ENCODE measurements around the gene ARID1B. TPM values are rescaled to one million over a fixed set of nuclear protein-coding genes. Genes with fewer than 3 reads are reported as not detected.

Gene ARID1B
- total and polyA plus RNA-seq, 4 donors, result 7.0 to 49.0 (median 24.2) TPM

DNA sequence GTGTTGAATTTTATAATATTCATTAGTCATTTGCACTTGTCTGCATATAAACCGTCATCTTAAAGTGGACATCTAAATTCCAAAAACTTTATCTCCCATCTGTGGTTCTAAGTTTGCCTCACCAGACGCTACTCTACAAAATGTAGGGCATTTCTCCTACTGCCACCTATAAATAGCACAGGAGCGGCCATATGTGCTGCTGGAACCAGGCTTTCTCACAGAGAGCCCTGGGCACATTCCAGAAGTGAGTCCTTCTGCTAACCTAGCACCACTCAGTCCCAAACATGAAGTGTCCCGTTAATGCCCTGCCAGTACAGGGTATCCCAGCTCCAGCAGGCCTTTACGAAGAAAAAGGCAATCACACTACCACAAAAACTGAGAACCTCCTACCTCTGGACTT is 392.5 kb downstream of the ARID1B start:
- no peak for TF ChIP-seq YY1 (IDR thresholded peaks at IDR 0.05)
- Histone ChIP-seq H3K9ac (ENCODE audit: low read depth in 1 of 2, low read length in 2 of 2) (no peak overlapping the region), H3K4me1 (ENCODE audit: control insufficient read depth in 4 of 4, insufficient read depth in 4 of 4, low read length in 3 of 4) (no peaks in the 10 kb centered on the region), H3K27me3 (ENCODE audit: control insufficient read depth in 4 of 4, insufficient read depth in 4 of 4, low read length in 3 of 4) (no peaks in the 10 kb centered on the region), H3K9me3 (ENCODE audit: control insufficient read depth in 4 of 4, low read length in 3 of 4) (no peaks in the 10 kb centered on the region), H3K27ac (ENCODE audit: low read depth in 1 of 2, low read length in 2 of 2) (no peak overlapping the region), H3K36me3 (ENCODE audit: control insufficient read depth in 4 of 4, insufficient read depth in 3 of 4, low read depth in 1 of 4, low read length in 3 of 4) (peaks cover 7 to 23% (median 14%) of the 10 kb centered on the region in 4 donors), H3K4me3 (ENCODE audit: low read depth in 1 of 3, low read length in 3 of 3) (no peak overlapping the region)
- no peak for DNase-seq (ENCODE audit: low spot score)
- WGBS, result 91% methylated on average over 5 of the region's 5 CpGs

GRCh38 chr6:157170535-157170934 is 393.4 kb downstream of the ARID1B start:
- Histone ChIP-seq H3K27ac (ENCODE audit: low read depth in 1 of 2, low read length in 2 of 2) (no peak overlapping the region), H3K9me3 (ENCODE audit: control insufficient read depth in 4 of 4, low read length in 3 of 4) (no peaks in the 10 kb centered on the region), H3K4me1 (ENCODE audit: control insufficient read depth in 4 of 4, insufficient read depth in 4 of 4, low read length in 3 of 4) (no peaks in the 10 kb centered on the region), H3K27me3 (ENCODE audit: control insufficient read depth in 4 of 4, insufficient read depth in 4 of 4, low read length in 3 of 4) (no peaks in the 10 kb centered on the region), H3K4me3 (ENCODE audit: low read depth in 1 of 3, low read length in 3 of 3) (no peak overlapping the region), H3K36me3 (ENCODE audit: control insufficient read depth in 4 of 4, insufficient read depth in 3 of 4, low read depth in 1 of 4, low read length in 3 of 4) (peaks cover 7 to 23% (median 14%) of the 10 kb centered on the region in 4 donors), H3K9ac (ENCODE audit: low read depth in 1 of 2, low read length in 2 of 2) (no peak overlapping the region)
- no peak for TF ChIP-seq HNF4G (IDR thresholded peaks at IDR 0.05)
- no peak for TF ChIP-seq RAD21 (IDR thresholded peaks at IDR 0.05)
- TF ChIP-seq, protein P1, sequence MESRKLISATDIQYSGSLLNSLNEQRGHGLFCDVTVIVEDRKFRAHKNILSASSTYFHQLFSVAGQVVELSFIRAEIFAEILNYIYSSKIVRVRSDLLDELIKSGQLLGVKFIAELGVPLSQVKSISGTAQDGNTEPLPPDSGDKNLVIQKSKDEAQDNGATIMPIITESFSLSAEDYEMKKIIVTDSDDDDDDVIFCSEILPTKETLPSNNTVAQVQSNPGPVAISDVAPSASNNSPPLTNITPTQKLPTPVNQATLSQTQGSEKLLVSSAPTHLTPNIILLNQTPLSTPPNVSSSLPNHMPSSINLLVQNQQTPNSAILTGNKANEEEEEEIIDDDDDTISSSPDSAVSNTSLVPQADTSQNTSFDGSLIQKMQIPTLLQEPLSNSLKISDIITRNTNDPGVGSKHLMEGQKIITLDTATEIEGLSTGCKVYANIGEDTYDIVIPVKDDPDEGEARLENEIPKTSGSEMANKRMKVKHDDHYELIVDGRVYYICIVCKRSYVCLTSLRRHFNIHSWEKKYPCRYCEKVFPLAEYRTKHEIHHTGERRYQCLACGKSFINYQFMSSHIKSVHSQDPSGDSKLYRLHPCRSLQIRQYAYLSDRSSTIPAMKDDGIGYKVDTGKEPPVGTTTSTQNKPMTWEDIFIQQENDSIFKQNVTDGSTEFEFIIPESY (IDR thresholded peaks at IDR 0.05), result no peak
- TF ChIP-seq EGR1 (IDR thresholded peaks at IDR 0.05; ENCODE audit: low read depth in 2 of 2), result no peak
- TF ChIP-seq NR2F2 (IDR thresholded peaks at IDR 0.05), result no peak
- no peak for TF ChIP-seq FOXA2 (IDR thresholded peaks at IDR 0.05)
- TF ChIP-seq MAX (IDR thresholded peaks at IDR 0.05), result no peak
- DNase-seq (ENCODE audit: low spot score), result no peak
- WGBS, result 97% methylated on average over 9 of the region's 9 CpGs

DNA sequence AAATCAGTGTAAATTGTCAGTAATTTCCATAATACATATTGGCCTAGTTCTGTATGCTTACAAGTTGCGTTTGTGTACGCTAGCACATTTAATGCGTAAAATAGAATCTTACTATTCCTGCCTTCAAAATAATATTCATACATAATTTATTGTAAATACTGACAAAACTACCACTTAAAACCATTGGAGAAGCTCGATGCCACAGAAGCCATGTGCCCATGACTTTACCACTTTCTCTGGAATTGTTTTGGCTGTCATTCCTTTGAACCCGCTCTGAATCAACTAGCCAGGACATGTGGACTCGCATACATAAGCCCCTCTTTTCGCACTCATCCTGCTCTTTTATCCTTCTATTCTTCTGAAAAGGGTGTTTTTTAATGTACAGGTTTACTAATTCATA is 394.6 kb downstream of the ARID1B start:
- TF ChIP-seq NR2F2 (IDR thresholded peaks at IDR 0.05) (no peak), HNF4A (conservative IDR thresholded peaks at IDR 0.05) (no peak), SP1 (IDR thresholded peaks at IDR 0.05) (no peak), FOXA1 (IDR thresholded peaks at IDR 0.05) (no peak)
- TF ChIP-seq, protein P2, sequence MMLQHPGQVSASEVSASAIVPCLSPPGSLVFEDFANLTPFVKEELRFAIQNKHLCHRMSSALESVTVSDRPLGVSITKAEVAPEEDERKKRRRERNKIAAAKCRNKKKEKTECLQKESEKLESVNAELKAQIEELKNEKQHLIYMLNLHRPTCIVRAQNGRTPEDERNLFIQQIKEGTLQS (IDR thresholded peaks at IDR 0.05), result no peak
- no peak overlapping the region for H3K9ac ChIP-seq (ENCODE audit: low read depth in 1 of 2, low read length in 2 of 2)
- WGBS, result 97% methylated on average over 7 of the region's 7 CpGs
- DNase-seq (ENCODE audit: low spot score), result no peak
- no peak overlapping the region for H3K27ac ChIP-seq (ENCODE audit: low read depth in 1 of 2, low read length in 2 of 2)
- H3K4me1 ChIP-seq (ENCODE audit: control insufficient read depth in 4 of 4, insufficient read depth in 4 of 4, low read length in 3 of 4), result no peaks in the 10 kb centered on the region
- H3K9me3 ChIP-seq (ENCODE audit: control insufficient read depth in 4 of 4, low read length in 3 of 4), result no peaks in the 10 kb centered on the region
- no peak overlapping the region for H3K4me3 ChIP-seq (ENCODE audit: low read depth in 1 of 3, low read length in 3 of 3)
- no peaks in the 10 kb centered on the region for H3K27me3 ChIP-seq (ENCODE audit: control insufficient read depth in 4 of 4, insufficient read depth in 4 of 4, low read length in 3 of 4)
- H3K36me3 ChIP-seq (ENCODE audit: control insufficient read depth in 4 of 4, insufficient read depth in 3 of 4, low read depth in 1 of 4, low read length in 3 of 4), result peaks cover 6 to 22% (median 13%) of the 10 kb centered on the region in 4 donors

GRCh38 chr6:157172231-157172701 is 395.1 kb downstream of the ARID1B start:
- no peaks in the 10 kb centered on the region for H3K27me3 ChIP-seq (ENCODE audit: control insufficient read depth in 4 of 4, insufficient read depth in 4 of 4, low read length in 3 of 4)
- DNase-seq (ENCODE audit: low spot score), result no peak
- 93% methylated on average over 8 of the region's 8 CpGs for whole genome bisulfite sequencing
- no peaks in the 10 kb centered on the region for H3K9me3 ChIP-seq (ENCODE audit: control insufficient read depth in 4 of 4, low read length in 3 of 4)
- H3K4me3 ChIP-seq (ENCODE audit: low read depth in 1 of 3, low read length in 3 of 3), result no peak overlapping the region
- H3K9ac ChIP-seq (ENCODE audit: low read depth in 1 of 2, low read length in 2 of 2), result no peak overlapping the region
- no peaks in the 10 kb centered on the region for H3K4me1 ChIP-seq (ENCODE audit: control insufficient read depth in 4 of 4, insufficient read depth in 4 of 4, low read length in 3 of 4)
- no peak overlapping the region for H3K27ac ChIP-seq (ENCODE audit: low read depth in 1 of 2, low read length in 2 of 2)
- peaks cover 6 to 18% (median 11%) of the 10 kb centered on the region in 4 donors for H3K36me3 ChIP-seq (ENCODE audit: control insufficient read depth in 4 of 4, insufficient read depth in 3 of 4, low read depth in 1 of 4, low read length in 3 of 4)
- TF ChIP-seq, protein P3, sequence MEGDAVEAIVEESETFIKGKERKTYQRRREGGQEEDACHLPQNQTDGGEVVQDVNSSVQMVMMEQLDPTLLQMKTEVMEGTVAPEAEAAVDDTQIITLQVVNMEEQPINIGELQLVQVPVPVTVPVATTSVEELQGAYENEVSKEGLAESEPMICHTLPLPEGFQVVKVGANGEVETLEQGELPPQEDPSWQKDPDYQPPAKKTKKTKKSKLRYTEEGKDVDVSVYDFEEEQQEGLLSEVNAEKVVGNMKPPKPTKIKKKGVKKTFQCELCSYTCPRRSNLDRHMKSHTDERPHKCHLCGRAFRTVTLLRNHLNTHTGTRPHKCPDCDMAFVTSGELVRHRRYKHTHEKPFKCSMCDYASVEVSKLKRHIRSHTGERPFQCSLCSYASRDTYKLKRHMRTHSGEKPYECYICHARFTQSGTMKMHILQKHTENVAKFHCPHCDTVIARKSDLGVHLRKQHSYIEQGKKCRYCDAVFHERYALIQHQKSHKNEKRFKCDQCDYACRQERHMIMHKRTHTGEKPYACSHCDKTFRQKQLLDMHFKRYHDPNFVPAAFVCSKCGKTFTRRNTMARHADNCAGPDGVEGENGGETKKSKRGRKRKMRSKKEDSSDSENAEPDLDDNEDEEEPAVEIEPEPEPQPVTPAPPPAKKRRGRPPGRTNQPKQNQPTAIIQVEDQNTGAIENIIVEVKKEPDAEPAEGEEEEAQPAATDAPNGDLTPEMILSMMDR (IDR thresholded peaks at IDR 0.05; ENCODE audit: low read depth, low read length, missing input control), result no peak
- TF ChIP-seq GABPA (IDR thresholded peaks at IDR 0.05 in 1 of 2, conservative IDR thresholded peaks at IDR 0.05 in 1 of 2) (no peak), NR2F2 (IDR thresholded peaks at IDR 0.05) (no peak), YY1 (IDR thresholded peaks at IDR 0.05) (no peak), RAD21 (IDR thresholded peaks at IDR 0.05) (no peak), JUND (IDR thresholded peaks at IDR 0.05) (no peak), FOXA2 (IDR thresholded peaks at IDR 0.05) (no peak), HNF4G (IDR thresholded peaks at IDR 0.05) (no peak), TAF1 (conservative IDR thresholded peaks at IDR 0.05) (no peak), RXRA (IDR thresholded peaks at IDR 0.05) (no peak), MAX (IDR thresholded peaks at IDR 0.05) (no peak), SP1 (IDR thresholded peaks at IDR 0.05) (no peak)
- TF ChIP-seq, protein P1 (IDR thresholded peaks at IDR 0.05), result no peak
- TF ChIP-seq, protein P2 (IDR thresholded peaks at IDR 0.05), result no peak

Data from liver (tissue), 9 donors.